GM12873 (cell line): Measurements from ENCODE around the gene SMIM1.

Experiments used
- TF ChIP-seq, protein P1 (sequence below): IDR thresholded peaks from 2 replicates; pipeline ENCODE4 v1.5.1; 2012; ENCODE audit warnings: low read depth, mild to moderate bottlenecking, moderate library complexity, low read length, control low read depth; ENCODE audit not compliant: insufficient read depth; ENCODE audit errors: missing control alignments

SMIM1 gene

DNA sequence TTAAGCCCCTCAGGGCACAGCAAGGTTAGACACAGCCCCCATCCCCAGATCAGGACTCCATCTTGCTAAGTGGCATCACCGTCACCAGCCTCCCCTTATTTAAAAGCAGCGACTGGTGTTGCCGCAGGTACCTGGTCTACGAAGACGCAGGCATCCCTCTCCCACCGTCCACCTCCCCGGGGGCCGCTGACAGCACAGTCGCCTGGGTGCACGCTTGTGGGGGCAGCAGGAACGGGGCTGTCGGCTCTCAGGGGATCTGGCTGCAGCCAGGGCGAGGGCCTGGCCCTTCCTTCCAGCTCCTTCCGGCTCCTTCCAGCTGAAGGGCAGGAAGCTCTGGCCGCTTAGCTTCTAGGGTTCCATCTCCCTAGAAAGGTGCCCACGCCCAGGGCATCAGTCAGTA lies 37.9 kb upstream of the SMIM1 start:
- TF ChIP-seq, protein P1, sequence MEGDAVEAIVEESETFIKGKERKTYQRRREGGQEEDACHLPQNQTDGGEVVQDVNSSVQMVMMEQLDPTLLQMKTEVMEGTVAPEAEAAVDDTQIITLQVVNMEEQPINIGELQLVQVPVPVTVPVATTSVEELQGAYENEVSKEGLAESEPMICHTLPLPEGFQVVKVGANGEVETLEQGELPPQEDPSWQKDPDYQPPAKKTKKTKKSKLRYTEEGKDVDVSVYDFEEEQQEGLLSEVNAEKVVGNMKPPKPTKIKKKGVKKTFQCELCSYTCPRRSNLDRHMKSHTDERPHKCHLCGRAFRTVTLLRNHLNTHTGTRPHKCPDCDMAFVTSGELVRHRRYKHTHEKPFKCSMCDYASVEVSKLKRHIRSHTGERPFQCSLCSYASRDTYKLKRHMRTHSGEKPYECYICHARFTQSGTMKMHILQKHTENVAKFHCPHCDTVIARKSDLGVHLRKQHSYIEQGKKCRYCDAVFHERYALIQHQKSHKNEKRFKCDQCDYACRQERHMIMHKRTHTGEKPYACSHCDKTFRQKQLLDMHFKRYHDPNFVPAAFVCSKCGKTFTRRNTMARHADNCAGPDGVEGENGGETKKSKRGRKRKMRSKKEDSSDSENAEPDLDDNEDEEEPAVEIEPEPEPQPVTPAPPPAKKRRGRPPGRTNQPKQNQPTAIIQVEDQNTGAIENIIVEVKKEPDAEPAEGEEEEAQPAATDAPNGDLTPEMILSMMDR = no peak

DNA sequence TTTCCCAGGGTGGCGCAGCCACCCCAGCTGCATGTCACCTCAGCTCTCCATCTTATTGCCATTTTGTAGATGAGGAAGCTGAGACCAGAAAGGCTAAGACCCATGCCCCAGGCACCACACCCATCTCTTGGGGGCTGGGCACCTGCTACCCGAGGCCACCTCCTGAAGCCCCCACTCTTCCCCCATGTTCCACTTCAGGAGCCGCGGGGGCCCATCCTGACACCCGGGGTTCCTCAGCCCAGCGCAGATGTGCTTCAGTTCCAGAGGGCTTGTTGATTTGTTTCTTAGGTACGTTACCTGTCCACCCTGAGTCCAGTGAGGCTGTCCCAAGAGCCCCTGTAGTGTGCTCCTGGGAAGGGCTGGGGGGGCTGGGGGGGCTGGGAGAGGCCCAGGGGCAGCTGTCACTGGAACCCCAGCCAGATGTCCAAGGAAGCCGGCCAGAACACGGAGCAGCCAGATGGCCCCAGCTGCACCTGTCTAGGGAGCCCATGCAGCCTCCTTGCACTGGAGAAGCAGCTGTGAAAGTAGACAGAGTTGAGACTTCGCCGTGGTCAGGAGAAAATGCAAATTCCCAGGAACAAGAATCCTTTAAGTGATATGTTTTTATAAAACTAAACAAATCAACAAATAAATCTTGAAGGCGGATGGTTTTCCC lies 37.4 kb upstream of the SMIM1 start:
- TF ChIP-seq, protein P1 = no peak

DNA sequence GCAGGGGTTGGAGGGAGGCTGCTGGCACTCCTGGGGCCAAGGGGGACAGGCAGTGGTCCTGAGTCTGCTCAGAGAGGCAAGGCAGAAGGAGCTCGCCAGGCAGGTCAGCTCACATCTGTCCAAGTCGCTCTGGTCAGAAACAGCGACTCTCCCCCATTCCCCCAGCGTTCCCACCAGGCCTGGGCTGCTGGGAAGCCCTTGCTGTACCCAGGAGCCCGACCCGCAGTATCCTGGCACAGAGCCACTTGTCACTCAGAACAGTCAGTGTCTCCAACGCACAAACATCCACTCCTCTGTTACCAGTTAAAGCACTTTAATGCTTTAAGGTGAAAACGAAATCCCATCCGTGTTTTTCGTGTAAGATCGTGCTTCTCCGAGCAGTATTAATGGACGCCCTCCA lies 36.9 kb upstream of the SMIM1 start:
- TF ChIP-seq, protein P1 = no peak

DNA sequence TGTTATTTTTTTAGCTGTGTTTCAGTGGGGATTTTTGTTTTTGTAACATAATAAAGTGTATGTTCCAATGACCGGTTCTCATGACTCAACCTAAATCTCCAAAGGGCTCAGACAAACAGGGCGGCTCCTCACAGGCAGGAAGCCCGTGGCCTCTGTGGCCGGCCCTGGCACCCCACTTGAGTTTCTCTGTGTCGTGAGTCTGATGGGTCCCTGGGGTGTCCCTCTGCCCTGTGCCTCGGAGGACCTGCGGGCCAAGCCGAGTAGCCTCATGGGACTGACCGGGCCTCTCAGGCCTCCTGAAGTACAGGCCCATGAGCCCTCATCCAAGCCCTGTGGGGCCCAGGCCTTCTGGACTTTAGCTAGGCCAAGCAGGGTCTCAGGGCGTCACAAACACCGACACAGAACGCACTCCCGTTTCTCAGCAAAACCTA lies 36.4 kb upstream of the SMIM1 start:
- TF ChIP-seq, protein P1 = no peak

DNA sequence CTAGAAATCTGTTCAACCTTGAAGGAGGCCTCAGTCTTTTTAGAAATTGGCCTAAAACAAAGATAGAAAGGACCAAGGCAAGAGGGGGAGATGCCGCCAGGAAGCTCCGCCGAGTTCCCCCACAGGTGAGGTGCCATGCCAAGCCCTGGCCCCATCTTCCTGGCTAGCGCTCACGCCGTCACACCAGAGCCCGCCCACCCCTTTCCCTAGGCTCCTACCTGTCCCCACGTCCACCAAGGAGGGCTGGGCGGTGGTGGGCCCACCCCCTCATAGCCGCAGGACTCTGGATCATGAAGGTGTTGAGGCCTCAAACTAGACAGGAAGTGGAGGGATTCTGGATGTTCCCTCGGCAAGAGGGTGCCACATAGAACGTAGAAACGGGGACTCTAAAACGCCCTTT lies 35.8 kb upstream of the SMIM1 start:
- TF ChIP-seq, protein P1 = no peak

DNA sequence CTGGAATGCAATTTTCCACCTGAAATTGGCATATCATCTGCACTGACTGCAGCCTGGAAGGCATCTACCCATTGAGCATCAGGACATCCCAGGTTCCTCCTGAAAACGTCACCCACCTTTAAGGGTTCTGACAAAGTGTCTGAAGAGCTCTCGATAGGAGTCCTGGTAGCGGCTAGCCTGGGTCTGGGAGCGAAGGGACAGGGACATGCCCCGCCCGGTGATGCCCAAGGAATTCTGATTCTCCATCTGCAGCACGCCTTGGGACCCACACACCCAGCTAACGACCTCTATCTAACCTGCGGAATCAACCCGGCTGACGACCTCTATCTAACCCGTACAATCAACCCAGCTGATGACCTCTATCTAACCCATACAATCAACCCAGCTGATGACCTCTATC lies 33.6 kb upstream of the SMIM1 start:
- TF ChIP-seq, protein P1 = no peak

DNA sequence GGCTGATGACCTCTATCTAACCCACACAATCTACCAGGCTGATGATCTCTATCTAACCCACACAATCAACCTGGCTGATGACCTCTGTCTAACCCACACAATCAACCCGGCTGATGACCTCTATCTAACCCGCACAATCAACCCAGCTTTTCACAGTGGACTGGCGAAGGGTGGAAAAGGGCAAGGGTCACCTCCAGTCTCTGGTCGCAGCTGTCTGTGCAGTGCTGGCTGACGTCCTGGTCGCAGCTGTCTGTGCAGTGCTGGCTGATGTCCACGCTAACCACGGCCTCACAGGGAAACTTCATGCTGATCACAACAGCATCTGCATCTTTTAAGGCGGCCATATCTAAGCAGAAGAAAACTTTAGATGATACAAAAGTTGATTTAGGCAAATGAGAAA lies 32.5 kb upstream of the SMIM1 start:
- TF ChIP-seq, protein P1 = no peak
